ENCODE results near the gene SLU7. TPM values are rescaled to one million over a fixed set of nuclear protein-coding genes. Genes with fewer than 3 reads are reported as not detected.

SLU7 gene
- total and polyA plus RNA-seq, 7 donors, result 22.4 to 80.3 (median 44.4) TPM

GRCh38 chr5:160361624-160362228 lies 57.2 kb downstream of the SLU7 start:
- TF ChIP-seq POLR2A (IDR thresholded peaks at IDR 0.05), result no peak
- TF ChIP-seq EP300 (IDR thresholded peaks at IDR 0.05), result no peak
- TF ChIP-seq CTCF (IDR thresholded peaks at IDR 0.05), result no peak
- TF ChIP-seq POLR2AphosphoS5 (IDR thresholded peaks at IDR 0.05), result no peak
- H3K4me1 ChIP-seq, result peaks cover 0 to 16% (median 11%) of the 10 kb centered on the region in 4 donors
- H3K27me3 ChIP-seq, result no peaks in the 10 kb centered on the region
- WGBS, 2 donors, result 88 to 89% methylated on average over 9 of the region's 9 CpGs
- no peak overlapping the region for H3K4me3 ChIP-seq
- no peaks in the 10 kb centered on the region for H3K9me3 ChIP-seq
- no peaks in the 10 kb centered on the region for H3K36me3 ChIP-seq
- no peak overlapping the region for H3K27ac ChIP-seq
- DNase-seq, result no peak
- intact Hi-C loops (cut with DNase I), result no loop called here

DNA sequence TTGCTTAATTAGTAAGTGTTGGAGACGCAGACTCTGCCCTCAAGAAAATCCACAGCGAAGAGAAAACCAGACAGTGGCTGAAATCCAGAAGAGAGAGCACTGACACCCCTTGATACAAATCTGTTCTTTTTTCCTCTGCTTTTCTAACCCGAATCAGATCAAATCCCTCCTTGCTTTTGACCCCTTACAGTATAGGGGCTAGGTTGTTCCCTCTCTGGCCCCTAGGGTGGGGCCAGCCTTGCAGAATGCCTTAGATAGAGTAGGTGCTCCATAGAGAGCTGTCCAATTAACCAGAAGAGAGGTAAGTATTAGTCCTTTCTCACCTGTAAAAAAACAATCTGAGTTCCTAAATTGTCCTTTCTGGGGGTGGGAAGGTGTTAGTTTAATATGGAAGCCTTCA lies 58.6 kb downstream of the SLU7 start:
- no peak for TF ChIP-seq POLR2A (IDR thresholded peaks at IDR 0.05)
- no peak for TF ChIP-seq POLR2AphosphoS5 (IDR thresholded peaks at IDR 0.05)
- TF ChIP-seq CTCF (IDR thresholded peaks at IDR 0.05), result no peak
- TF ChIP-seq EP300 (IDR thresholded peaks at IDR 0.05), result no peak
- no peak for DNase-seq
- WGBS, 2 donors, result 72 to 74% methylated on average over 3 of the region's 3 CpGs
- H3K27ac ChIP-seq, result no peak overlapping the region
- no peak overlapping the region for H3K4me3 ChIP-seq
- intact Hi-C loops (cut with DNase I), result no loop called here
- H3K9me3 ChIP-seq, result no peaks in the 10 kb centered on the region
- no peaks in the 10 kb centered on the region for H3K36me3 ChIP-seq
- H3K4me1 ChIP-seq, result peaks cover 0 to 19% (median 11%) of the 10 kb centered on the region in 4 donors
- H3K27me3 ChIP-seq, result no peaks in the 10 kb centered on the region

- Histone ChIP-seq H3K4me1 (peaks cover 0 to 19% (median 11%) of the 10 kb centered on the region in 4 donors), H3K4me3 (no peak overlapping the region), H3K27ac (peak overlapping the region in 1 of 4 donors; percentile 3), H3K36me3 (no peaks in the 10 kb centered on the region), H3K9me3 (no peaks in the 10 kb centered on the region), H3K27me3 (no peaks in the 10 kb centered on the region)
- no peak for DNase-seq
- intact Hi-C loops (cut with DNase I), result no loop called here
- TF ChIP-seq CTCF (IDR thresholded peaks at IDR 0.05) (no peak), POLR2AphosphoS5 (IDR thresholded peaks at IDR 0.05) (no peak), POLR2A (IDR thresholded peaks at IDR 0.05) (no peak), EP300 (IDR thresholded peaks at IDR 0.05) (no peak)
- 42 to 56% methylated on average over 4 of the region's 4 CpGs for WGBS, 2 donors
These were observed 59.1 kb downstream of the SLU7 start for GRCh38 chr5:160359816-160360215.

DNA sequence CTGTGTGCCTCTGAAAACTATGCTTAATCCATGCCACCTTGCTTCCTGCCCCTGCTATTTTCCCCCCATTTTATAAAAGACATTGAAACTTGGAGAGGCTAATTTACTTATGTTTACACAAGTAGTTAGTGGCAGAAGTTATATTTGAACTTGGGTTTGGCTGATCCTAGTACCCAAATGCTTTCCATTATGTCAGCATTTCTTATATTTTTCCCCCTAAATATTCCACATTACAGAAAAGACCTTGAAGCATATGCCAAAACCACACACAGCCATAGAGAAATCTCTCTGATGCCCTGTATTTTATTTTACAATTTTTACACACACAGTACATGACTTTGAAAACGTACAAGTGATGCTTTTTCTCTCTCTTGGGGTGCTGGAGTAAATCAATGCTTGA lies 59.6 kb downstream of the SLU7 start:
- TF ChIP-seq CTCF (IDR thresholded peaks at IDR 0.05) (no peak), EP300 (IDR thresholded peaks at IDR 0.05) (no peak), POLR2AphosphoS5 (IDR thresholded peaks at IDR 0.05) (no peak)
- H3K4me3 ChIP-seq, result no peak overlapping the region
- H3K9me3 ChIP-seq, result no peaks in the 10 kb centered on the region
- DNase-seq, result no peak
- peak overlapping the region in 1 of 4 donors; percentile 3 for H3K27ac ChIP-seq
- peaks cover 0 to 19% (median 11%) of the 10 kb centered on the region in 4 donors for H3K4me1 ChIP-seq
- 0 to 37% methylated on average over 1 of the region's 1 CpG for WGBS, 2 donors
- intact Hi-C loops (cut with DNase I), result no loop called here
- no peaks in the 10 kb centered on the region for H3K27me3 ChIP-seq
- no peaks in the 10 kb centered on the region for H3K36me3 ChIP-seq
